H9 (cell line): ENCODE results near the gene TBC1D22A. TPM values are rescaled to one million over a fixed set of nuclear protein-coding genes. Genes with fewer than 3 reads are reported as not detected.

Experiments used
- DNase-seq: peaks from one replicate; pipeline ENCODE4 v3.0.0-alpha.2; 2017
- H2AFZ ChIP-seq: one replicate; pipeline ENCODE4 v1.6.1; 2013; ENCODE audit warnings: mild to moderate bottlenecking, low read length, control low read depth, moderate library complexity
- H2AK5ac ChIP-seq: 2 replicates; pipeline ENCODE4 v1.6.1; 2013; ENCODE audit warnings: low read length, control low read depth, mixed read lengths; ENCODE audit not compliant: insufficient read length
- H2BK120ac ChIP-seq: one replicate; pipeline ENCODE4 v1.6.1; 2013; ENCODE audit warnings: low read depth, mild to moderate bottlenecking, low read length, control low read depth, inconsistent platforms; ENCODE audit not compliant: poor library complexity, severe bottlenecking
- H2BK12ac ChIP-seq: 2 replicates; pipeline ENCODE4 v1.6.1; 2013; ENCODE audit warnings: low read length, control low read depth, mixed read lengths, low read depth; ENCODE audit not compliant: insufficient read length
- H2BK15ac ChIP-seq: 2 replicates; pipeline ENCODE4 v1.6.1; 2013; ENCODE audit warnings: low read depth, low read length, control low read depth
- H2BK20ac ChIP-seq: one replicate; pipeline ENCODE4 v1.6.1; 2013; ENCODE audit warnings: low read depth, mild to moderate bottlenecking, low read length, control low read depth, inconsistent platforms; ENCODE audit not compliant: poor library complexity, severe bottlenecking
- H2BK5ac ChIP-seq: 2 replicates; pipeline ENCODE4 v1.6.1; 2013; ENCODE audit warnings: low read length, control low read depth, mixed read lengths; ENCODE audit not compliant: insufficient read length
- H3K14ac ChIP-seq: 2 replicates; pipeline ENCODE4 v1.6.1; 2013; ENCODE audit warnings: low read length, control low read depth; ENCODE audit not compliant: insufficient read depth
- H3K18ac ChIP-seq: 2 replicates; pipeline ENCODE4 v1.6.1; 2013; ENCODE audit warnings: low read depth, mild to moderate bottlenecking, mixed read lengths, low read length, control low read depth; ENCODE audit not compliant: insufficient read length
- H3K23ac ChIP-seq: 2 replicates; pipeline ENCODE4 v1.6.1; 2013; ENCODE audit warnings: low read length, control low read depth, mixed read lengths, low read depth; ENCODE audit not compliant: insufficient read length
- H3K23me2 ChIP-seq: 2 replicates; pipeline ENCODE4 v1.6.1; 2013; ENCODE audit warnings: low read depth, mild to moderate bottlenecking, mixed read lengths, low read length, control low read depth; ENCODE audit not compliant: insufficient read length, poor library complexity, severe bottlenecking
- H3K27ac ChIP-seq: 2 replicates; pipeline ENCODE4 v1.5.1; 2013; ENCODE audit warnings: low read length, control low read depth, mixed read lengths, low read depth; ENCODE audit not compliant: insufficient read length
- H3K27me3 ChIP-seq: 2 replicates; pipeline ENCODE4 v1.6.1; 2013; ENCODE audit warnings: low read length, control low read depth, inconsistent platforms; ENCODE audit not compliant: insufficient read depth
- H3K4ac ChIP-seq: 2 replicates; pipeline ENCODE4 v1.6.1; 2013; ENCODE audit warnings: low read depth, mild to moderate bottlenecking, control low read depth, inconsistent platforms, low read length, moderate library complexity
- H3K4me1 ChIP-seq: 2 replicates; pipeline ENCODE4 v1.6.1; 2013; ENCODE audit warnings: low read length, control low read depth, inconsistent platforms; ENCODE audit not compliant: insufficient read depth
- H3K4me2 ChIP-seq: 2 replicates; pipeline ENCODE4 v1.6.1; 2013; ENCODE audit warnings: low read length, control low read depth, mixed read lengths; ENCODE audit not compliant: insufficient read length, insufficient read depth
- H3K56ac ChIP-seq: 2 replicates; pipeline ENCODE4 v1.6.1; 2013; ENCODE audit warnings: low read depth, mild to moderate bottlenecking, mixed read lengths, low read length, control low read depth; ENCODE audit not compliant: insufficient read length
- H3K79me1 ChIP-seq: 2 replicates; pipeline ENCODE4 v1.6.1; 2013; ENCODE audit warnings: low read depth, mild to moderate bottlenecking, moderate library complexity, low read length, control low read depth, inconsistent platforms; ENCODE audit not compliant: insufficient read depth, poor library complexity, severe bottlenecking
- H3K79me2 ChIP-seq: 2 replicates; pipeline ENCODE4 v1.6.1; 2013; ENCODE audit warnings: low read length, control low read depth, inconsistent platforms; ENCODE audit not compliant: insufficient read depth
- H3K9ac ChIP-seq: 2 replicates; pipeline ENCODE4 v1.6.1; 2013; ENCODE audit warnings: low read length, control low read depth, mixed read lengths; ENCODE audit not compliant: insufficient read length; ENCODE audit errors: extremely low read depth
- H3K9me3 ChIP-seq: one replicate; pipeline ENCODE4 v1.6.1; 2013; ENCODE audit warnings: low read depth, low read length, inconsistent platforms; ENCODE audit not compliant: control insufficient read depth
- H3T11ph ChIP-seq: one replicate; pipeline ENCODE4 v1.6.1; 2013; ENCODE audit warnings: mild to moderate bottlenecking, low read length, control low read depth, inconsistent platforms
- H4K20me1 ChIP-seq: one replicate; pipeline ENCODE4 v1.6.1; 2013; ENCODE audit not compliant: control insufficient read depth, insufficient read length, insufficient read depth
- H4K5ac ChIP-seq: 2 replicates; pipeline ENCODE4 v1.6.1; 2013; ENCODE audit warnings: low read depth, mild to moderate bottlenecking, mixed read lengths, low read length, control low read depth; ENCODE audit not compliant: insufficient read length
- H4K8ac ChIP-seq: replicated peaks from 2 replicates; pipeline ENCODE4 v1.6.1; 2013; ENCODE audit warnings: low read length, control low read depth, mixed read lengths, low read depth; ENCODE audit not compliant: insufficient read length
- H4K91ac ChIP-seq: 2 replicates; pipeline ENCODE4 v1.6.1; 2013; ENCODE audit warnings: low read depth, mild to moderate bottlenecking, moderate library complexity, mixed read lengths, low read length, control low read depth; ENCODE audit not compliant: insufficient read length
- H3K27ac Mint-ChIP-seq, 3 experiments: 2 replicates in 2 of 3; 3 replicates in 1 of 3; pipeline ENCODE4 v1.8.0; 2020 to 2021; ENCODE audit warnings: mixed read lengths in 3 of 3, mild to moderate bottlenecking in 1 of 3, moderate library complexity in 1 of 3
- H3K27me3 Mint-ChIP-seq: 2 replicates; pipeline ENCODE4 v1.8.0; 2021; ENCODE audit warnings: low read depth, mild to moderate bottlenecking, moderate library complexity, mixed read lengths
- H3K36me3 Mint-ChIP-seq, 3 experiments: 2 replicates in 2 of 3; 3 replicates in 1 of 3; pipeline ENCODE4 v1.8.0; 2020 to 2021; ENCODE audit warnings: low read depth in 3 of 3, mixed read lengths in 3 of 3; ENCODE audit not compliant: insufficient read depth in 1 of 3
- H3K4me1 Mint-ChIP-seq, 2 experiments: 2 replicates each; pipeline ENCODE4 v1.8.0; 2020; ENCODE audit warnings: mixed read lengths in 2 of 2
- H3K4me3 Mint-ChIP-seq, 2 experiments: 2 replicates in 1 of 2; 3 replicates in 1 of 2; pipeline ENCODE4 v1.8.0; 2020 to 2021; ENCODE audit warnings: mild to moderate bottlenecking in 2 of 2, mixed read lengths in 2 of 2, moderate library complexity in 1 of 2
- H3K9me3 Mint-ChIP-seq, 2 experiments: 2 replicates in 1 of 2; 3 replicates in 1 of 2; pipeline ENCODE4 v1.8.0; 2020; ENCODE audit warnings: mild to moderate bottlenecking in 2 of 2, mixed read lengths in 2 of 2, moderate library complexity in 1 of 2
- WGBS: extraction: QIAGEN DNeasy Blood & Tissue Kit; methylation state at CpG from one replicate; pipeline ENCODE4 v1.1.7; 2013; ENCODE audit warnings: missing lambda C conversion rate, low lambda C conversion rate, mixed read lengths; ENCODE audit not compliant: insufficient read length; ENCODE audit errors: extremely low coverage; 5-methylcytosine and 5-hydroxymethylcytosine counted together
- total RNA-seq: library from RNA; stranded (reverse); gene quantifications from 2 replicates; pipeline ENCODE4 v1.2.1, GENCODE V29; 2021
- TF ChIP-seq, protein P1 (sequence below): fragments of 200-600 bp; sonication (generic); conservative IDR thresholded peaks from 3 replicates; pipeline ENCODE4 v1.8.0; 2021; ENCODE audit warnings: antibody characterized with exemption, mild to moderate bottlenecking

The TBC1D22A gene
- total RNA-seq, 1 experiment from 2014 or later = 20.8 TPM

DNA sequence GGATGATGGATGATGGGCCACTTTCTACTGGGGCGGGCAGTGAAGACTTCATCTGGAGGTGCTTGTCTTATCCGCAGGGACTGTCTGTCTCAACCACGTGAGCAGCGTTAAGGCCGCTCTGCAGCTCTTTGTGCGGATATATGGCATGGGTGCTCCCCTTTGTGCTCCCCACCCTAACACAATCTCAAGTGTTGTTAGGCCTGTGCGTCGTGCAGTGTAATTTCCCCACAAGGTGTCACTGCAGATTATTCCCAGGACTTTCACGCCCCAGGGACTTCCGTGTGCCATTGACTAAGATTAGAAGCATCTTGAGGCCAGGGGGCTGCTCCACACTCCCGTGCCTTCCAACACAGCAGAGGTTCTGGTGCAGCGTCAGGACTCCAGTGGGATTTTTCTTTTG lies 65.3 kb downstream of the TBC1D22A start:
- no peaks in the 10 kb centered on the region for H3K23me2 ChIP-seq
- H3K56ac ChIP-seq = no peak overlapping the region
- WGBS = no CpG with 5 or more reads among the region's 12 CpGs
- no peak overlapping the region for H2BK20ac ChIP-seq
- TF ChIP-seq, protein P1, sequence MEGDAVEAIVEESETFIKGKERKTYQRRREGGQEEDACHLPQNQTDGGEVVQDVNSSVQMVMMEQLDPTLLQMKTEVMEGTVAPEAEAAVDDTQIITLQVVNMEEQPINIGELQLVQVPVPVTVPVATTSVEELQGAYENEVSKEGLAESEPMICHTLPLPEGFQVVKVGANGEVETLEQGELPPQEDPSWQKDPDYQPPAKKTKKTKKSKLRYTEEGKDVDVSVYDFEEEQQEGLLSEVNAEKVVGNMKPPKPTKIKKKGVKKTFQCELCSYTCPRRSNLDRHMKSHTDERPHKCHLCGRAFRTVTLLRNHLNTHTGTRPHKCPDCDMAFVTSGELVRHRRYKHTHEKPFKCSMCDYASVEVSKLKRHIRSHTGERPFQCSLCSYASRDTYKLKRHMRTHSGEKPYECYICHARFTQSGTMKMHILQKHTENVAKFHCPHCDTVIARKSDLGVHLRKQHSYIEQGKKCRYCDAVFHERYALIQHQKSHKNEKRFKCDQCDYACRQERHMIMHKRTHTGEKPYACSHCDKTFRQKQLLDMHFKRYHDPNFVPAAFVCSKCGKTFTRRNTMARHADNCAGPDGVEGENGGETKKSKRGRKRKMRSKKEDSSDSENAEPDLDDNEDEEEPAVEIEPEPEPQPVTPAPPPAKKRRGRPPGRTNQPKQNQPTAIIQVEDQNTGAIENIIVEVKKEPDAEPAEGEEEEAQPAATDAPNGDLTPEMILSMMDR = no peak
- no peak overlapping the region for H4K5ac ChIP-seq
- Mint-ChIP-seq H3K36me3 (peaks cover 12 to 18% (median 17%) of the 10 kb centered on the region in 3 experiments; a peak in 6 of 7 replicates), H3K27me3 (no peaks in the 10 kb centered on the region), H3K27ac (no peak overlapping the region), H3K4me3 (no peak overlapping the region), H3K4me1 (peaks cover 21 to 26% of the 10 kb centered on the region in 2 experiments), H3K9me3 (no peaks in the 10 kb centered on the region)
- no peak overlapping the region for H3K9ac ChIP-seq
- no peak overlapping the region for H2BK5ac ChIP-seq
- H2AFZ ChIP-seq = no peak overlapping the region
- no peak overlapping the region for H3T11ph ChIP-seq
- no peak overlapping the region for H3K27ac ChIP-seq
- no peaks in the 10 kb centered on the region for H3K79me1 ChIP-seq
- H3K27me3 ChIP-seq = no peaks in the 10 kb centered on the region
- H3K23ac ChIP-seq = no peak overlapping the region
- H4K91ac ChIP-seq = no peak overlapping the region
- H2AK5ac ChIP-seq = no peak overlapping the region
- H2BK120ac ChIP-seq = no peak overlapping the region
- no peak overlapping the region for H2BK12ac ChIP-seq
- no peak overlapping the region for H3K18ac ChIP-seq
- no peak overlapping the region for H2BK15ac ChIP-seq
- H4K20me1 ChIP-seq = no peaks in the 10 kb centered on the region
- no peak for DNase-seq
- no peak overlapping the region for H3K4ac ChIP-seq
- no peaks in the 10 kb centered on the region for H3K79me2 ChIP-seq
- H3K9me3 ChIP-seq = no peaks in the 10 kb centered on the region
- no peak overlapping the region for H3K4me2 ChIP-seq
- no peak overlapping the region for H4K8ac ChIP-seq
- no peak overlapping the region for H3K14ac ChIP-seq
- H3K4me1 ChIP-seq = peaks cover 5% of the 10 kb centered on the region
